Uterus (tissue), 2 donors: ENCODE measurements around the gene ZDHHC8.

Source experiments
- POLR2A ChIP-seq, 2 donors: fragments of 450-650 bp; IDR thresholded peaks; one replicate each; pipeline ENCODE4 v1.6.1; 2016; ENCODE audit warnings: antibody characterized with exemption in 2 of 2, mild to moderate bottlenecking in 1 of 2, moderate library complexity in 1 of 2
- TF ChIP-seq, protein P1 (sequence below), 4 experiments: fragments of 200-600 bp in 2 of 4; fragments of 450-650 bp in 2 of 4; sonication (generic) in 2 of 4; IDR thresholded peaks; one replicate each; pipeline ENCODE4 v1.5.1; 2016 to 2019; ENCODE audit warnings: antibody characterized with exemption in 4 of 4, mild to moderate bottlenecking in 2 of 4, moderate library complexity in 1 of 4

DNA sequence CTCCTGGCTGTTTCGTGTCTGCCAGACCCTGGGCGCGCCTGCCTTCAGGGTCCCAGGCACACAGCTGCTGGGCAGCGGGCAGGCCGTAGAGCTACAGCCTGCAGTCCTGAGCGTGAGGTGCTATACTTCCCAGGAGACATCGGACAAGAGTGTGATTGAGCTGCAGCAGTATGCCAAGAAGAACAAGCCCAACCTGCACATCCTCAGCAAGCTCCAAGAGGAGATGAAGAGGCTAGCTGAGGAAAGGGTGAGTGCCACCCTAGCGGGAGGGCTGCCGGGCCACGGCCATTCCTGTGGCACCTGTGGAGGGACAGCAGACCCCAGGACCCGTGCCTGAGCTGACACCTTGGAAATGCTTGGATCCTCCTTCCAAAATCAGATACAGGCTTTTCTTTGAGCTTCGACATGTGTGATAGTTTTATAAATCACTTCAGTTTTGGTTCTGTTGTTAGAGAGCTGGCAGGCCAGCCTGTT is 22.8 kb upstream of the ZDHHC8 start:
- TF ChIP-seq POLR2A (IDR thresholded peaks at IDR 0.05) = no peak
- TF ChIP-seq, protein P1, sequence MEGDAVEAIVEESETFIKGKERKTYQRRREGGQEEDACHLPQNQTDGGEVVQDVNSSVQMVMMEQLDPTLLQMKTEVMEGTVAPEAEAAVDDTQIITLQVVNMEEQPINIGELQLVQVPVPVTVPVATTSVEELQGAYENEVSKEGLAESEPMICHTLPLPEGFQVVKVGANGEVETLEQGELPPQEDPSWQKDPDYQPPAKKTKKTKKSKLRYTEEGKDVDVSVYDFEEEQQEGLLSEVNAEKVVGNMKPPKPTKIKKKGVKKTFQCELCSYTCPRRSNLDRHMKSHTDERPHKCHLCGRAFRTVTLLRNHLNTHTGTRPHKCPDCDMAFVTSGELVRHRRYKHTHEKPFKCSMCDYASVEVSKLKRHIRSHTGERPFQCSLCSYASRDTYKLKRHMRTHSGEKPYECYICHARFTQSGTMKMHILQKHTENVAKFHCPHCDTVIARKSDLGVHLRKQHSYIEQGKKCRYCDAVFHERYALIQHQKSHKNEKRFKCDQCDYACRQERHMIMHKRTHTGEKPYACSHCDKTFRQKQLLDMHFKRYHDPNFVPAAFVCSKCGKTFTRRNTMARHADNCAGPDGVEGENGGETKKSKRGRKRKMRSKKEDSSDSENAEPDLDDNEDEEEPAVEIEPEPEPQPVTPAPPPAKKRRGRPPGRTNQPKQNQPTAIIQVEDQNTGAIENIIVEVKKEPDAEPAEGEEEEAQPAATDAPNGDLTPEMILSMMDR (IDR thresholded peaks at IDR 0.05) = no peak
